HepG2 (cell line): Measurements from ENCODE around the gene CD300A. TPM values are rescaled to one million over a fixed set of nuclear protein-coding genes. Genes with fewer than 3 reads are reported as not detected.

Source experiments
- ATF7-NPFF ChIP-seq: sonication (generic); formaldehyde crosslinking; IDR thresholded peaks from 2 replicates; pipeline ENCODE4 v1.8.1; 2023; ENCODE audit warnings: mild to moderate bottlenecking, low read depth, missing genetic modification reagents, moderate library complexity
- CBFB ChIP-seq: sonication (generic); formaldehyde crosslinking; IDR thresholded peaks from 2 replicates; pipeline ENCODE4 v1.4.0; 2020; ENCODE audit warnings: missing genetic modification reagents
- CHD2 ChIP-seq: IDR thresholded peaks from 2 replicates; pipeline ENCODE4 v1.6.1; 2011; ENCODE audit warnings: low read depth, low read length, improper control_type of control experiment
- DMTF1 ChIP-seq: sonication (generic); formaldehyde crosslinking; IDR thresholded peaks from 2 replicates; pipeline ENCODE4 v1.4.0; 2020; ENCODE audit warnings: mild to moderate bottlenecking, missing genetic modification reagents
- HMG20B ChIP-seq: conservative IDR thresholded peaks from 2 replicates; pipeline ENCODE4 v1.6.1; 2016; ENCODE audit warnings: missing genetic modification reagents, missing compliant biosample characterization
- HOXA5 ChIP-seq: sonication (generic); formaldehyde crosslinking; IDR thresholded peaks from 2 replicates; pipeline ENCODE4 v1.4.0; 2020; ENCODE audit warnings: missing genetic modification reagents
- KMT2B ChIP-seq: IDR thresholded peaks from 2 replicates; pipeline ENCODE4 v1.6.1; 2016; ENCODE audit warnings: missing genetic modification reagents, missing compliant biosample characterization
- SP4 ChIP-seq: sonication (generic); formaldehyde crosslinking; IDR thresholded peaks from 2 replicates; pipeline ENCODE4 v1.8.1; 2023; ENCODE audit warnings: mild to moderate bottlenecking, missing genetic modification reagents
- STAT5B ChIP-seq: sonication (generic); formaldehyde crosslinking; IDR thresholded peaks from 2 replicates; pipeline ENCODE4 v1.4.0; 2020; ENCODE audit warnings: missing genetic modification reagents
- THAP9 ChIP-seq: sonication (generic); formaldehyde crosslinking; IDR thresholded peaks from 2 replicates; pipeline ENCODE4; 2020; ENCODE audit warnings: missing genetic modification reagents, mild to moderate bottlenecking, borderline replicate concordance
- ZNF34 ChIP-seq: sonication (generic); formaldehyde crosslinking; IDR thresholded peaks from 2 replicates; pipeline ENCODE4 v1.4.0; 2020; ENCODE audit warnings: mild to moderate bottlenecking, missing genetic modification reagents, borderline replicate concordance
- ZNF678 ChIP-seq: sonication (generic); formaldehyde crosslinking; IDR thresholded peaks from 2 replicates; pipeline ENCODE4 v1.4.0; 2020; ENCODE audit warnings: mild to moderate bottlenecking, missing genetic modification reagents
- ZNF770 ChIP-seq: sonication (generic); formaldehyde crosslinking; IDR thresholded peaks from 2 replicates; pipeline ENCODE4 v1.5.0; 2020; ENCODE audit warnings: mild to moderate bottlenecking, missing genetic modification reagents
- ZSCAN12 ChIP-seq: sonication (generic); formaldehyde crosslinking; IDR thresholded peaks from 2 replicates; pipeline ENCODE4 v1.9.0; 2021; ENCODE audit warnings: mild to moderate bottlenecking, missing genetic modification reagents
- polyA plus RNA-seq, 8 experiments: library from polyadenylated mRNA; depleted of rRNA in 3 of 8; stranded (reverse) in 7 of 8; unstranded in 1 of 8; fragments of >200 nt; fragmentation: Illumina TruSeq in 4 of 8; extraction: Trizol in 4 of 8; gene quantifications; 2 replicates each; pipeline versions ENCODE4 v1.2.1 to v1.2.3, GENCODE V29; 2011 to 2016; ENCODE audit warnings: low read depth in 4 of 8, missing spikeins in 1 of 8, mixed read lengths in 1 of 8; ENCODE audit not compliant: insufficient read depth in 1 of 8
- total RNA-seq, 5 experiments: library from RNA; depleted of rRNA; stranded (reverse); fragments of >200 nt; fragmentation: Illumina TruSeq; extraction: Trizol; gene quantifications; 2 replicates each; pipeline ENCODE4 v1.2.3, GENCODE V29; 2016; ENCODE audit warnings: low read depth in 1 of 5
- TF ChIP-seq, protein P1 (sequence below): sonication (generic); formaldehyde crosslinking; IDR thresholded peaks from 2 replicates; pipeline ENCODE4 v1.4.0; 2020; ENCODE audit warnings: mild to moderate bottlenecking, missing genetic modification reagents
- TF ChIP-seq, protein P2 (sequence below): IDR thresholded peaks from 2 replicates; pipeline ENCODE4 v1.6.1; 2016; ENCODE audit warnings: missing genetic modification reagents, missing compliant biosample characterization
- TF ChIP-seq, protein P3 (sequence below): sonication (generic); formaldehyde crosslinking; IDR thresholded peaks from 2 replicates; pipeline ENCODE4 v1.4.0; 2020; ENCODE audit warnings: missing genetic modification reagents

CD300A gene
- total and polyA plus RNA-seq, 2 of the 13 experiments (the other 11 are each of a cell fraction or from before 2014, with no cell fraction given): not detected

GRCh38 chr17:74429604-74430384, 36.6 kb upstream of the CD300A start (continued):
- TF ChIP-seq ZNF770 (CRISPR knock-in tag) (peak; percentile 18; the same call in 1 of the 2 replicates), DMTF1 (CRISPR knock-in tag) (0 out of 2 replicates have a peak, but pooled peaks have one; percentile 67), HMG20B (0 out of 2 replicates have a peak, but pooled peaks have one; percentile 44), KMT2B (0 out of 2 replicates have a peak, but pooled peaks have one; percentile 6), CHD2 (no peak), ATF7-NPFF (CRISPR knock-in tag) (0 out of 2 replicates have a peak, but pooled peaks have one; percentile 17), ZNF34 (CRISPR knock-in tag) (peak; percentile 60), HOXA5 (CRISPR knock-in tag) (no peak), SP4 (CRISPR knock-in tag) (peak; percentile 23; the same call in 1 of the 2 replicates), ZSCAN12 (0 out of 2 replicates have a peak, but pooled peaks have one; percentile 50), STAT5B (CRISPR knock-in tag) (peak; percentile 52; the same call in 1 of the 2 replicates), THAP9 (0 out of 2 replicates have a peak, but pooled peaks have one; percentile 13), ZNF678 (CRISPR knock-in tag) (peak; percentile 90; the same call in 1 of the 2 replicates), CBFB (no peak)
- TF ChIP-seq, protein P1, sequence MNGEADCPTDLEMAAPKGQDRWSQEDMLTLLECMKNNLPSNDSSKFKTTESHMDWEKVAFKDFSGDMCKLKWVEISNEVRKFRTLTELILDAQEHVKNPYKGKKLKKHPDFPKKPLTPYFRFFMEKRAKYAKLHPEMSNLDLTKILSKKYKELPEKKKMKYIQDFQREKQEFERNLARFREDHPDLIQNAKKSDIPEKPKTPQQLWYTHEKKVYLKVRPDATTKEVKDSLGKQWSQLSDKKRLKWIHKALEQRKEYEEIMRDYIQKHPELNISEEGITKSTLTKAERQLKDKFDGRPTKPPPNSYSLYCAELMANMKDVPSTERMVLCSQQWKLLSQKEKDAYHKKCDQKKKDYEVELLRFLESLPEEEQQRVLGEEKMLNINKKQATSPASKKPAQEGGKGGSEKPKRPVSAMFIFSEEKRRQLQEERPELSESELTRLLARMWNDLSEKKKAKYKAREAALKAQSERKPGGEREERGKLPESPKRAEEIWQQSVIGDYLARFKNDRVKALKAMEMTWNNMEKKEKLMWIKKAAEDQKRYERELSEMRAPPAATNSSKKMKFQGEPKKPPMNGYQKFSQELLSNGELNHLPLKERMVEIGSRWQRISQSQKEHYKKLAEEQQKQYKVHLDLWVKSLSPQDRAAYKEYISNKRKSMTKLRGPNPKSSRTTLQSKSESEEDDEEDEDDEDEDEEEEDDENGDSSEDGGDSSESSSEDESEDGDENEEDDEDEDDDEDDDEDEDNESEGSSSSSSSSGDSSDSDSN (CRISPR knock-in tag): no peak
- TF ChIP-seq, protein P2, sequence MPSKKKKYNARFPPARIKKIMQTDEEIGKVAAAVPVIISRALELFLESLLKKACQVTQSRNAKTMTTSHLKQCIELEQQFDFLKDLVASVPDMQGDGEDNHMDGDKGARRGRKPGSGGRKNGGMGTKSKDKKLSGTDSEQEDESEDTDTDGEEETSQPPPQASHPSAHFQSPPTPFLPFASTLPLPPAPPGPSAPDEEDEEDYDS (CRISPR knock-in tag): peak; percentile 88
- TF ChIP-seq, protein P3, sequence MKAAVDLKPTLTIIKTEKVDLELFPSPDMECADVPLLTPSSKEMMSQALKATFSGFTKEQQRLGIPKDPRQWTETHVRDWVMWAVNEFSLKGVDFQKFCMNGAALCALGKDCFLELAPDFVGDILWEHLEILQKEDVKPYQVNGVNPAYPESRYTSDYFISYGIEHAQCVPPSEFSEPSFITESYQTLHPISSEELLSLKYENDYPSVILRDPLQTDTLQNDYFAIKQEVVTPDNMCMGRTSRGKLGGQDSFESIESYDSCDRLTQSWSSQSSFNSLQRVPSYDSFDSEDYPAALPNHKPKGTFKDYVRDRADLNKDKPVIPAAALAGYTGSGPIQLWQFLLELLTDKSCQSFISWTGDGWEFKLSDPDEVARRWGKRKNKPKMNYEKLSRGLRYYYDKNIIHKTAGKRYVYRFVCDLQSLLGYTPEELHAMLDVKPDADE: no peak
